Spleen (tissue), 7 donors: ENCODE measurements around the gene GPR50.

Source experiments
- CTCF ChIP-seq, 11 experiments: fragments of 200-600 bp in 7 of 11; fragments of 450-650 bp in 4 of 11; sonication (generic) in 4 of 11; IDR thresholded peaks in 8 of 11; conservative IDR thresholded peaks in 3 of 11; 1 replicate in 7 of 11; 2 replicates in 4 of 11; pipeline versions ENCODE4 v1.4.0 to v1.8.0; 2016 to 2021; ENCODE audit warnings: antibody characterized with exemption in 11 of 11, inconsistent platforms in 4 of 11, mild to moderate bottlenecking in 1 of 11
- POLR2A ChIP-seq, 3 donors: fragments of 450-650 bp; IDR thresholded peaks; one replicate each; pipeline ENCODE4 v1.5.1; 2017; ENCODE audit warnings: antibody characterized with exemption in 3 of 3, mild to moderate bottlenecking in 1 of 3
- POLR2AphosphoS5 ChIP-seq, 3 donors: sonication (generic); formaldehyde crosslinking; IDR thresholded peaks; one replicate each; pipeline ENCODE4 v1.5.1; 2017; ENCODE audit warnings: antibody characterized with exemption in 3 of 3
- donor health status: DM: no; HTN: no; CAD: no; lungs with moderate emphysema.
- donor health status: DM: no; HTN: no; CAD: no.
- donor health status: DM: no; HTN: no; CAD: no.

GRCh38 chrX:151174581-151175282, 1.7 kb upstream of the GPR50 start:
- no peak for TF ChIP-seq CTCF (IDR thresholded peaks at IDR 0.05 in 8 of 11, conservative IDR thresholded peaks at IDR 0.05 in 3 of 11)
- no peak for TF ChIP-seq POLR2A (IDR thresholded peaks at IDR 0.05)
- no peak for TF ChIP-seq POLR2AphosphoS5 (IDR thresholded peaks at IDR 0.05)
